Suppressor macrophage treated with lipopolysaccharide for 1 hour (primary cell): ENCODE data around the gene HOMEZ.
"Not testable (repeated sequence)": the region's sequence is repeated elsewhere in the genome, so short reads cannot be mapped to it uniquely, and the experiment has no call there.

Experiments used
- DNase-seq, 3 donors: peaks; one replicate each; pipeline ENCODE4 v3.0.0-alpha.2; 2020 to 2022

HOMEZ gene

DNA sequence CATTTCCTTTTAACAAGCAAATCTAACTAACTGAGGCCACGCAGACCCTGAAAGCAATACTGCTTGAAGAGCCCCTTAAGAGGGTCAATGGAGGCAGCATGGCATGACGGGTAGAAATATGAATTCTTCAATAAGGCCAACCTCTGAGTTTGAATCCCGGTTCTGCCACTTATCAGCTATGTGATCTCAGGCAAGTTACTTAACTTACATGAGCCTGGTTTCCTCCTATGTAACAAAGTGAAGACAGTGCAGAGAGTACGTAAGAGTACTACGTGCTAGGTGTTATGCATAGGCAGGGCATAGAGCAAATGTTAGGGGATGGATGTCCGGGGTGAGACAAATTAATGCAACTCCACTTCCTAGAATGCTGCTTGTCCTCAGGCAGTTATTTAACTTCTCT is 4.7 kb downstream of the HOMEZ start:
- no peak for DNase-seq

DNA sequence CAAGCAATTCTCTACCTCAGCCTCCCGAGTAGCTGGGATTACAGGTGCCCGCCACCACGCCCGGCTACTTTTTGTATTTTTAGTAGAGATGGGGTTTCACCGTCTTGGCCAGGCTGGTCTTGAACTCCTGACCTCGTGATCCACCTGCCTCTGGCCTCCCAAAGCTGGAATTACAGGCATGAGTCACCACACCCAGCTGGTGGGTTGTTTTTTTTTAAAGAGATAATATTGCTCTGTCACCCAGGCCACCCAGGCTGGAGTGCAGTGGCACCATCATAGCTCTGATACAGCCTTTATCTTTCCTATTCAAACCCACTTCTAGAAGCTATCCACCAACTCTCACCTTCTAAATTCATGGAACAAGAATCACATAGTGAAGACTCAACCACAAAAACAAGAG is 8.0 kb downstream of the HOMEZ start:
- not testable (repeated sequence) for DNase-seq

GRCh38 chr14:23277189-23277588 is 8.7 kb downstream of the HOMEZ start:
- DNase-seq: no peak

GRCh38 chr14:23275412-23275811 is 10.5 kb downstream of the HOMEZ start:
- no peak for DNase-seq

GRCh38 chr14:23269193-23269592 is 16.7 kb downstream of the HOMEZ start:
- no peak for DNase-seq

DNA sequence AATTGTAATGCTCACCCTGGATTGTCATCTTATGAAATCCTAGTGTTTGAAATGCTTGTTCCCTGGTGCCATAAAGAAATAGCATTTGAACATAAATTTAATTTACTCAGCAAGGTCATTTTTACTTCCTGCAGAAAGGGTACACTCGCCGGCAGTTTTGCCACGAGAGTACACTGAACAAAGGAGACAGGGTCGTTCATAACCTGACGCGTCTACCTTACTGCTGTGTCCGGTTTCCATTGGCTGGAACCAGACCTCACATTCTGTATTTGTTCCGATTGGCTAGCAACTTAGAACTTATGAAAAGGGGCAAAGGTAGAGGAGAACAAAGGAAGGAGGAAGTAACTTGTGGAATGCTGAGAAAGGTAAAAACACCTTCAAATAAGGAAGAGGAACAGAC is 25.1 kb downstream of the HOMEZ start:
- DNase-seq: not testable (repeated sequence)

DNA sequence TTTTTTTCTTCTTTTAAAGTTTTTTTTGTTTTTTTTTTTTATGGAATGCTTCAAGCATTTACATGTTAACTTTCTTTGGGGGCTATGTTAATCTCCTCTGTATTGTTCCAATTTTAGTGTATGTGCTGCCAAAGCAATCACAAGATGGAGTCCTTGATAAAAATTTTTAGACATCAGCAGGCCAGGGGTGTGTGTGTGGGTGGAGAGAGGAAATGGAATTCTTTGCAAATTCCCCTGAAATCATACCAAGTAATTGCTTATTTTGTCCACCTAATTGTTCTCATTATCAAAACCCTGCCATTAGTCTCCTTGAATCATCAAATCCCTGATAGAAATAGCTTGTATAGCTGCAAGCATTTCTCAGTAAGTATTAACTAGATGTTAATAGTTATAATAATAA is 26.5 kb downstream of the HOMEZ start:
- DNase-seq: peak; percentile 53 to 68 (median 64)

DNA sequence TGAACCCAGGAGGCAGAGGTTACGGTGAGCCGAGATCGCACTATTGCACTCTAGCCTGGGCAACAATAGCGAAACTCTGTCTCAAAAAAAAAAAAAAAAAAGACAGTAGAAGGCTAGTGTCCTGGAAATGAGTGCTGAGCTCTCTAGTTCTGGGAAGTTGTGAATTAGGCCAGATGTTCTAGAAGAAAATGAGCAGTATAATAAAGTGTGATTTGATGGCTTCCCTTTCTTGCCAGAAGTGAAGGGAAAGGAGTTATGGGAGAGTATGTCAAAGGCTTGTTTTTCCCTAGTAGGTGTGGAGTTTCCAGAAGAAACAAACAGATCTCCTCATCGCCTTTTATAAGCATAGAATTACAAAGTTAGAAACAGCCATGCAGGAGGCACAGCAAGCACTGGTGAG is 27.7 kb downstream of the HOMEZ start:
- no peak for DNase-seq

- DNase-seq: peak; percentile 27 to 59 (median 43)
Measured at GRCh38 chr14:23252420-23253333, 33.3 kb downstream of the HOMEZ start.

DNA sequence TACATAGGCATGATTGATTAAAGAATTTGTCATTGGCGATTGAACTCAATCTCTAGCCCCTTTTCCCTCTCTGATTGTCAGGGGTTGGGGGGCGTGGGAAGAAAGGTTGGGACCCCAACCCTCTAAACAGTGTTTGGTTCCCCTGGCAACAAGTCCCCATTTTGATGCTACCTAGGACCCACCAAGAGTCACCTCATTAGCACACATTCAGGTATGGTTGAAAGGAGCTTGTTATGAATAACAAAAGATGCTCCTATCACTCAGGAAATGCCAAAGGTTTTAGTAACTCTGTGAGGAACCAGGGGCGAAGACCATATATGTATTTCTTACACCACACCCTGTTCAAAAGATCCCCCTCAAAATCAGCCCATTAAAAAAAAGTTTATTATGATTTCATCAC is 33.9 kb downstream of the HOMEZ start:
- DNase-seq: no peak

DNA sequence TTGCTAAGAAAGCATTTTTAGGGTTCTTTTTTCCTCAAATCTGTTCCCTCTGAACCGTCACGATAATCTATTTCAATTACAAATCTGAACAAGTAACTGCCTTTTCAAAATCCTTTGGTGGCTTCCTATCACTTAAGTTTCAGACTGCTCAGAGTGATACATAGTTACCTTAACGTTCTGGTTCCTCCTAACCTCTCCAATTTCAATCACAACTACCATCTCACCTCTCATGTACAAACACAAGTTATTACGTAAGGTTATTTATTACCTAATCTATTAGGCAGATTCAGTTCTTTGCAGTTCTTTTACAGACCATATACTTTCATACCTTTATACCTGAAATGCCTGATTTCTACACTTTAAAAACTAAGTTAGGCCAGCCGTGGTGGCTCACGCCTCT is 36.1 kb downstream of the HOMEZ start:
- DNase-seq: no peak

GRCh38 chr14:23248601-23249000 is 37.3 kb downstream of the HOMEZ start:
- no peak for DNase-seq

DNA sequence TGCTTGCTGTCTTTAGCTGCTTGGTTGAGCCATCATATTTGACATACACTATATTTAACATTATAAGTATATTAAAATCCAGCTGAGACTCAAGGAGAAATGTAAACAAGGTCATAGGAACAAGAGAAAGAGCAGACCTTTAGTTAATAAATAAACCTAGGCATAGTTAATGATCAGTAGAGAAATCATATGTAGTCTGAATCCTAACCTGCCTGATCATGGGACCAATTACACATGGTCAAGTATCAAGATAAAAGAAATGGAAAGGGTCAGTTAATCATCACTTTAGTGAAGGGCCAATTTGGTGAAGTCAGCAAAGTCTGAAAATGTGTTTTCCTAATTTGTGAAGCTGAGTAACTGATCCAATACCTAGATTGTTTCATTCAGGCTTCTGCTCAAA is 40.6 kb downstream of the HOMEZ start:
- no peak for DNase-seq

- DNase-seq: no peak
Measured at GRCh38 chr14:23243066-23243465, 42.9 kb downstream of the HOMEZ start.

DNA sequence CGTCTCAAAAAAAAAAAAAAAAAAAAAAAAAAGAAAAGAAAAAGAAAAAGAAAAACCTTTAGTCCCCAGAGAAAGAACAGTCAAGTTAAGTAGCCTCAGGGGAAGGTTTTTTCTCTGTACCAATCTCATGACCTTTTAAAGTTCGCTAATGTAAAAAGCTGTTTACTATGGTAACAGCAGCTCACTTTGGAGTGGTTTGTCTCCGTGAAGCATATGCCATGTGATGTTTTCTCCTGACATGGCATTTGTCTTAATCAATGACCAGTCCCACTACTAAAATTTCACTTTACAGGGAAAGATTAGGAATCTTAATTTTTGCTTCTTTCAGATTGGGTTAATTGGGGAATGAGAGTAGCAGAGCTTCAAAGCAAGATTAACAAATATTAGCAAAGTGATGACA is 43.9 kb downstream of the HOMEZ start:
- DNase-seq: no peak

- not testable (repeated sequence) for DNase-seq
Measured at GRCh38 chr14:23241061-23241715, 44.7 kb downstream of the HOMEZ start.

DNA sequence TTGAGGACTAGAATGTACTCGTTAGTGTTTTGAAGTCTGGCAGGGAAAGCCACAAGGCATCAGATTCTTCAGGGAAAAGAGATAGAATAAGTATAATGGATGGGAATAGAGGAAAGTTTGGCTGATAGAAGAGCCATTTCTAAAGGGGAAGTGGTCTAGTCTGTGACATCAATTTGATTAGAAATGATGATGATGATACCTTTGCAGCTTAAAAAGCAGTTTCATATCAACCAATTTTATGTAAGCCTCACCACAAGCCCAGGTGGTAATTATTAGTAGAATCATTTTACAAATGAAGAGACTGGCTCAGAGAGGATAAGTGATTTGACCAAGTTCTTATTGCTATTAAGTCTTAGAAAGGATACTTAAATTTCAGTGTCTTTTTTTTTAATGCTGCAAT is 45.3 kb downstream of the HOMEZ start:
- DNase-seq: no peak

GRCh38 chr14:23237772-23238594 is 47.9 kb downstream of the HOMEZ start, which contains the start of gene RNF212B:
Gene RNF212B, plus strand, starts transcription at chr14:23237936. Its CDS starts 2,410 bp downstream, at chr14:23240346.
- peak; percentile 92 to 97 (median 95) for DNase-seq

DNA sequence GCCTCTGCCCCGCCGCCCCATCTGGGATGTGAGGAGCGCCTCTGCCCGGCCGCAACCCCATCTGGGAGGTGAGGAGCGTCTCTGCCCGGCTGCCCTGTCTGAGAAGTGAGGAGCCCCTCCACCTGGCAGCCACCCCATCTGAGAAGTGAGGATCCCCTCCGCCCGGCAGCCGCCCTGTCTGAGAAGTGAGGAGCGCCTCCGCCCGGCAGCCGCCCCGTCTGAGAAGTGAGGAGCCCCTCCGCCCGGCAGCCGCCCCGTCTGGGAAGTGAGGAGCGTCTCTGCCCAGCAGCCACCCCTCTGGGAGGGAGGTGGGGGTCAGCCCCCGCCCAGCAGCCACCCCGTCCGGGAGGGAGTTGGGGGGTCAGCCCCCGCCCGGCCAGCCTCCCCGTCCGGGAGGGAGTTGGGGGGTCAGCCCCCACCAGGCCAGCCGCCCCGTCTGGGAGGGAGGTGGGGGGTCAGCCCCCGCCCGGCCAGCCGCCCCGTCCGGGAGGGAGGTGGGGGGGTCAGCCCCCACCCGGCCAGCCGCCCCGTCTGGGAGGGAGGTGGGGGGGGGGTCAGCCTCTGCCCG is 53.6 kb downstream of the HOMEZ start:
- DNase-seq: not testable (repeated sequence)

DNA sequence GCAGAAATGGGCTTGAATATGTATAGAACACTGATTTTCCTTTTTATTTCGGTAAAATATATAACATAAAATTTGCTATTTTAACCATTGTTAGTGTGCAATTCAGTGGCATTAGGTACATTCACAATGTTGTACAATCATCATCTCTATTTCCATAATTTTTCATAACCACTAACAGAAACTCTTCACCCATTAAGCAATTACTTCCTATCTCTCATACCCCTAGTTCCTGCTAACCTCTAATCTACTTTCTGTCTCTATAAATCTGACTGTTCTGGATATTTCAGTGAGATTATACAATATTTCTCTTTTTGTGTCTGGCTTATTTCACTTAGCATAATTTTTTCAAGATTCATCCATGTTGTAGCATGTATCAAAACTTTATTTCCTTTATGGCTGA is 57.1 kb downstream of the HOMEZ start:
- DNase-seq: peak; percentile 4 to 50 (median 41)

GRCh38 chr14:23227566-23227965 is 58.4 kb downstream of the HOMEZ start:
- no peak for DNase-seq

DNA sequence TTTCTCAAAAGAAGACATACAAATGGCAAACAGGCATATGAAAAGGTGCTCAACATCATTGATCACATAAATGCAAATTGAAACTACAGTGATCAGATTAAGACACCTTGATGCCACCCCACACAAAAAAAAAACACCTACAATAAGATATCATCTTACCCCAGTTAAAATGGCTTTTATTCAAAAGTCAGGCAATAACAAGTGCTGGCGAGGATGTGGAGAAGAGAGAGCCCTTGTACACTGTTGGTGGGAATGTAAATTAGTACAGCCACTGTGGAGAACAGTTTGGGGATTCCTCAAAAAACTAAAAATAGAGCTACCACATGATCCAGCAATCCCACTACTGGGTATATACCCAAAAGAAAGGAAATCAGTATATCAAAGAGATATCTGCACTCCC is 61.0 kb downstream of the HOMEZ start:
- not testable (repeated sequence) for DNase-seq
